Keratinocyte (primary cell): ENCODE measurements around the gene HMCN2. TPM values are rescaled to one million over a fixed set of nuclear protein-coding genes. Genes with fewer than 3 reads are reported as not detected.

Source experiments
- DNase-seq: peaks from one replicate; pipeline ENCODE4 v3.0.0-alpha.2; 2011; ENCODE audit warnings: low read depth, missing footprints, low spot score
- FAIRE-seq: peaks from 2 replicates; lab custom pipeline; 2011; peaks lifted over from hg19 to GRCh38; lab: Jason Lieb, UNC
- H2AFZ ChIP-seq: 2 replicates; pipeline ENCODE4 v1.6.0; 2012; ENCODE audit warnings: low read length, control low read depth, inconsistent platforms; ENCODE audit not compliant: control insufficient read depth
- H3K27ac ChIP-seq: 2 replicates; pipeline ENCODE4 v1.5.1; 2011; ENCODE audit warnings: low read length; ENCODE audit not compliant: control insufficient read depth, insufficient read depth
- H3K27me3 ChIP-seq: 3 replicates; pipeline ENCODE4 v1.6.0; 2011; ENCODE audit warnings: low read length; ENCODE audit not compliant: control insufficient read depth, insufficient read depth; ENCODE audit errors: extremely low read depth
- H3K36me3 ChIP-seq, 2 experiments: 2 replicates in 1 of 2; 3 replicates in 1 of 2; pipeline ENCODE4 v1.5.1; 2011; ENCODE audit warnings: low read length in 2 of 2, mild to moderate bottlenecking in 1 of 2; ENCODE audit not compliant: control insufficient read depth in 2 of 2, insufficient read depth in 2 of 2; ENCODE audit errors: extremely low read depth in 1 of 2
- H3K4me1 ChIP-seq: 3 replicates; pipeline ENCODE4 v1.5.1; 2011; ENCODE audit warnings: low read length; ENCODE audit not compliant: control insufficient read depth, insufficient read depth; ENCODE audit errors: extremely low read depth
- H3K4me2 ChIP-seq: 3 replicates; pipeline ENCODE4 v1.6.0; 2011; ENCODE audit warnings: low read depth, low read length; ENCODE audit not compliant: control insufficient read depth, insufficient read depth; ENCODE audit errors: extremely low read depth
- H3K4me3 ChIP-seq, 3 experiments: fragments of 200-600 bp in 1 of 3; sonication (generic) in 1 of 3; 2 replicates in 2 of 3; 3 replicates in 1 of 3; pipeline ENCODE4 v1.5.1; 2011 to 2016; ENCODE audit warnings: low read length in 3 of 3, mild to moderate bottlenecking in 3 of 3, control low read depth in 2 of 3, inconsistent platforms in 1 of 3, low read depth in 1 of 3, mixed read lengths in 1 of 3, mixed run types in 1 of 3, moderate library complexity in 1 of 3; ENCODE audit not compliant: control insufficient read depth in 2 of 3, insufficient read depth in 2 of 3; ENCODE audit errors: extremely low read depth in 1 of 3
- H3K79me2 ChIP-seq: 2 replicates; pipeline ENCODE4 v1.6.0; 2012; ENCODE audit warnings: low read length; ENCODE audit not compliant: control insufficient read depth, insufficient read depth
- H3K9ac ChIP-seq: 3 replicates; pipeline ENCODE4 v1.6.0; 2011; ENCODE audit warnings: low read length; ENCODE audit not compliant: control insufficient read depth, insufficient read depth; ENCODE audit errors: extremely low read depth
- H3K9me1 ChIP-seq: 3 replicates; pipeline ENCODE4 v1.6.0; 2011; ENCODE audit warnings: low read length; ENCODE audit not compliant: control insufficient read depth, insufficient read depth; ENCODE audit errors: extremely low read depth
- H3K9me3 ChIP-seq: 2 replicates; pipeline ENCODE4 v1.5.1; 2012; ENCODE audit warnings: low read depth, low read length; ENCODE audit not compliant: control insufficient read depth
- H4K20me1 ChIP-seq: 3 replicates; pipeline ENCODE4 v1.6.0; 2011; ENCODE audit warnings: low read length; ENCODE audit not compliant: control insufficient read depth, insufficient read depth; ENCODE audit errors: extremely low read depth
- EZH2 ChIP-seq: IDR thresholded peaks from one replicate; pipeline ENCODE4 v1.6.1; 2012; ENCODE audit warnings: inconsistent platforms, mild to moderate bottlenecking, low read length, moderate library complexity
- dilution Hi-C: fragments of 300-500 bp; cut with MboI; formaldehyde crosslinking; loops from one replicate; pipeline ENCODE4 v1.7.0; 2020; ENCODE audit warnings: low sequenced_read_pairs; ENCODE audit not compliant: extremely low pct_ligation_motif_present
- polyA plus RNA-seq, 5 experiments: library from polyadenylated mRNA; depleted of rRNA in 3 of 5; stranded (reverse) in 3 of 5; stranded (forward) in 1 of 5; unstranded in 1 of 5; fragments of >200 nt; gene quantifications; 1 replicate in 1 of 5; 2 replicates in 3 of 5; 3 replicates in 1 of 5; pipeline versions ENCODE4 v1.2.1 to v1.2.3, GENCODE V29; 2011 to 2012; ENCODE audit warnings: missing spikeins in 2 of 5, low read depth in 1 of 5, low replicate concordance in 1 of 5
- TF ChIP-seq, protein P1 (sequence below), 3 experiments: IDR thresholded peaks in 1 of 3; conservative IDR thresholded peaks in 1 of 3; optimal IDR thresholded peaks in 1 of 3; 2 replicates in 2 of 3; 3 replicates in 1 of 3; pipeline versions ENCODE3 to v1.5.1; 2011; ENCODE audit warnings: low read length in 3 of 3, mild to moderate bottlenecking in 3 of 3, moderate library complexity in 2 of 3, control low read depth in 1 of 3, inconsistent platforms in 1 of 3; ENCODE audit not compliant: insufficient read depth in 2 of 3; ENCODE audit errors: extremely low read depth in 1 of 3

HMCN2 gene
- polyA plus RNA-seq, 1 donor (not counting 4 experiments of a cell fraction or from before 2014, with no cell fraction given), result not detected

DNA sequence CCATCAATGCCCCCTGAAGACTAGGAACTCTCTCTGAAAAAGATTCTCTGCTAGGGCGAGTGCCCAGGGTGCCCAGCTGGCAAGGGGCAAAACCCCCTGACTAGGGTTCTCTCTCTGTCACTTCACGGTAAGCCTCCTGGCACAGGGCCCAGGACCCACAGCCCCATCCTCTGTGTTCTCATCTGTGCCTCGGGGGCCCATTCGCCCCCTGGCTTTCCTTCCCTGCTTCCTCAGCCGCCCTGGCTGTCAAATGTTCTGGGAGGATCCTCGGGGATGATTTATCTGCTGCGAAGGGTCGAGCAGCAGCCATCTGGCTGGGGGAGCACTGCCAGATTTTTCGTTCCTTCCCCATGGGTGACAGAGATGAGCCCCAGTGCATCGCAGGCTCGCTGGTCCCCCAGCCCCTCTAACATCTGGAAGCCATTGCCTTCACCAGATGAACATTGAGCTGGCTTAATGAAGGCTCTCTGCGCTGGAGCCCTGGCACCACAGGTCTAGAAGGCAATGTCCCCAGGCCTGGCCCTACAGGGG is 24.2 kb downstream of the HMCN2 start:
- TF ChIP-seq, protein P1, sequence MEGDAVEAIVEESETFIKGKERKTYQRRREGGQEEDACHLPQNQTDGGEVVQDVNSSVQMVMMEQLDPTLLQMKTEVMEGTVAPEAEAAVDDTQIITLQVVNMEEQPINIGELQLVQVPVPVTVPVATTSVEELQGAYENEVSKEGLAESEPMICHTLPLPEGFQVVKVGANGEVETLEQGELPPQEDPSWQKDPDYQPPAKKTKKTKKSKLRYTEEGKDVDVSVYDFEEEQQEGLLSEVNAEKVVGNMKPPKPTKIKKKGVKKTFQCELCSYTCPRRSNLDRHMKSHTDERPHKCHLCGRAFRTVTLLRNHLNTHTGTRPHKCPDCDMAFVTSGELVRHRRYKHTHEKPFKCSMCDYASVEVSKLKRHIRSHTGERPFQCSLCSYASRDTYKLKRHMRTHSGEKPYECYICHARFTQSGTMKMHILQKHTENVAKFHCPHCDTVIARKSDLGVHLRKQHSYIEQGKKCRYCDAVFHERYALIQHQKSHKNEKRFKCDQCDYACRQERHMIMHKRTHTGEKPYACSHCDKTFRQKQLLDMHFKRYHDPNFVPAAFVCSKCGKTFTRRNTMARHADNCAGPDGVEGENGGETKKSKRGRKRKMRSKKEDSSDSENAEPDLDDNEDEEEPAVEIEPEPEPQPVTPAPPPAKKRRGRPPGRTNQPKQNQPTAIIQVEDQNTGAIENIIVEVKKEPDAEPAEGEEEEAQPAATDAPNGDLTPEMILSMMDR (optimal IDR thresholded peaks at IDR 0.05 in 1 of 3, IDR thresholded peaks at IDR 0.05 in 1 of 3, conservative IDR thresholded peaks at IDR 0.05 in 1 of 3; ENCODE audit: extremely low read depth in 1 of 3, insufficient read depth in 2 of 3, low read length in 3 of 3), result no peak
- TF ChIP-seq EZH2, result no peak
- Histone ChIP-seq H3K4me1 (no peaks in the 10 kb centered on the region), H2AFZ (no peak overlapping the region), H4K20me1 (no peaks in the 10 kb centered on the region), H3K36me3 (no peaks in the 10 kb centered on the region), H3K79me2 (no peaks in the 10 kb centered on the region), H3K27ac (no peak overlapping the region), H3K9me1 (no peaks in the 10 kb centered on the region), H3K9me3 (no peaks in the 10 kb centered on the region), H3K9ac (no peak overlapping the region), H3K27me3 (peaks cover 35% of the 10 kb centered on the region), H3K4me2 (no peak overlapping the region), H3K4me3 (no peak overlapping the region)
- no peak for DNase-seq
- no peak for FAIRE-seq
- dilution Hi-C loops, result no loop called here

DNA sequence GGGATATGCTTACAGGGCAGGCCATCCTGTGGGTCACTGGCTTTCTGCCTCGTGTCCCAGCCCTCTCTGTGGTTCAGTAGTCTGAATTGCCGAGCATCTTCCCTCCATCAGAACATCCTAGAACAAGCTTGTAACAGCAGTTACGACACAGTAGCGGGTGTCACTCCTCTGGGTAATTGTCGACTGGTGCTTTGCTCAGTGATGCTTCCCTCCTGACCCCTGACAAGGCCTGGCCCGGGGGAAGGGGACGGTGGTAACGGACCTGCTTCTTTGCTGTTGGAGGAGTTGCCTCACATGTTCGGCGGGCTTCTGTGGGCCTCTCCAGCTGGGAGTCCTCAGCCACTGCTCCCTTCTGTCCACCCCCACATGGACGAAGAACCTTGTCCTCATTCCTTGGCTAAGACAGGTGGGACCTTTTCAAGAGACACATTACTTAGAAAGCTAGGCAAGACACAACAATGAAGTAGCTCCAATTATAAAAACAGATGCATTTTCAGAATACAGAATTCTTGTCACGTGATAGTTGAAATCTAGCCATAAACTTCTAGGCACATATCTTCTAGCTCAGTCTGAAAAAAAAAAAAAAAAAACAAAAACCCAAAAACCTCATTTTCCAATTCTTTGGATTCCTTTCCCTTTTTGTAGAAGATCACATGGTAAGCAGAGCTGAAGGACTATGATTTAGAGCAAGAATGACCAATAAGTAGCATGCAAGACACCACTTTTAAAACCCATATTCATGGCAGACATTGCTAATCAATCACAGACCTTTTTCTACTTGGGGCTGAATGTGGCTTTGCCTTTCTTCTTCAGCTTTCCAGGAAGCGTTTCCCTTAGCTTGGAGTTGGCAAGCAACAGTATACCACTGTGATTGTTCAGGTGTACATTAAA is 25.0 kb downstream of the HMCN2 start:
- Histone ChIP-seq H3K9me1 (no peaks in the 10 kb centered on the region), H3K79me2 (no peaks in the 10 kb centered on the region), H4K20me1 (no peaks in the 10 kb centered on the region), H3K36me3 (no peaks in the 10 kb centered on the region), H3K9ac (no peak overlapping the region), H3K9me3 (no peaks in the 10 kb centered on the region), H2AFZ (no peak overlapping the region), H3K4me1 (no peaks in the 10 kb centered on the region), H3K4me2 (no peak overlapping the region), H3K27ac (no peak overlapping the region), H3K4me3 (no peak overlapping the region), H3K27me3 (peaks cover 35% of the 10 kb centered on the region)
- TF ChIP-seq, protein P1 (optimal IDR thresholded peaks at IDR 0.05 in 1 of 3, IDR thresholded peaks at IDR 0.05 in 1 of 3, conservative IDR thresholded peaks at IDR 0.05 in 1 of 3; ENCODE audit: extremely low read depth in 1 of 3, insufficient read depth in 2 of 3, low read length in 3 of 3), result no peak
- TF ChIP-seq EZH2, result no peak
- FAIRE-seq, result no peak
- DNase-seq, result no peak
- dilution Hi-C loops, result no loop called here
